GM03348 (cell line): ENCODE results near the gene RAVER1.
"Not testable (repeated sequence)": the region's sequence is repeated elsewhere in the genome, so short reads cannot be mapped to it uniquely, and the experiment has no call there.

Experiments used
- DNase-seq: peaks from one replicate; pipeline ENCODE4 v3.0.0; 2012; ENCODE audit warnings: low spot score

Gene RAVER1, protein sequence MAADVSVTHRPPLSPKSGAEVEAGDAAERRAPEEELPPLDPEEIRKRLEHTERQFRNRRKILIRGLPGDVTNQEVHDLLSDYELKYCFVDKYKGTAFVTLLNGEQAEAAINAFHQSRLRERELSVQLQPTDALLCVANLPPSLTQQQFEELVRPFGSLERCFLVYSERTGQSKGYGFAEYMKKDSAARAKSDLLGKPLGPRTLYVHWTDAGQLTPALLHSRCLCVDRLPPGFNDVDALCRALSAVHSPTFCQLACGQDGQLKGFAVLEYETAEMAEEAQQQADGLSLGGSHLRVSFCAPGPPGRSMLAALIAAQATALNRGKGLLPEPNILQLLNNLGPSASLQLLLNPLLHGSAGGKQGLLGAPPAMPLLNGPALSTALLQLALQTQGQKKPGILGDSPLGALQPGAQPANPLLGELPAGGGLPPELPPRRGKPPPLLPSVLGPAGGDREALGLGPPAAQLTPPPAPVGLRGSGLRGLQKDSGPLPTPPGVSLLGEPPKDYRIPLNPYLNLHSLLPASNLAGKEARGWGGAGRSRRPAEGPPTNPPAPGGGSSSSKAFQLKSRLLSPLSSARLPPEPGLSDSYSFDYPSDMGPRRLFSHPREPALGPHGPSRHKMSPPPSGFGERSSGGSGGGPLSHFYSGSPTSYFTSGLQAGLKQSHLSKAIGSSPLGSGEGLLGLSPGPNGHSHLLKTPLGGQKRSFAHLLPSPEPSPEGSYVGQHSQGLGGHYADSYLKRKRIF

GRCh38 chr19:10332965-10333757 lies at the start of gene RAVER1:
RAVER1 (minus strand) TSS chr19:10333529; CDS start chr19:10333507, 22 bp downstream.
- peak; percentile 99 for DNase-seq

- not testable (repeated sequence) for DNase-seq
Observed at GRCh38 chr19:10383223-10383499, 49.8 kb upstream of the RAVER1 start.

- DNase-seq: peak; percentile 100
Observed at GRCh38 chr19:10380313-10381102, 47.2 kb upstream of the RAVER1 start, which contains the start of gene TYK2. TYK2 (minus strand) TSS chr19:10380572; CDS start chr19:10378406, 2,166 bp downstream.

GRCh38 chr19:10379880-10380312 lies 46.6 kb upstream of the RAVER1 start:
- peak; percentile 34 for DNase-seq

DNA sequence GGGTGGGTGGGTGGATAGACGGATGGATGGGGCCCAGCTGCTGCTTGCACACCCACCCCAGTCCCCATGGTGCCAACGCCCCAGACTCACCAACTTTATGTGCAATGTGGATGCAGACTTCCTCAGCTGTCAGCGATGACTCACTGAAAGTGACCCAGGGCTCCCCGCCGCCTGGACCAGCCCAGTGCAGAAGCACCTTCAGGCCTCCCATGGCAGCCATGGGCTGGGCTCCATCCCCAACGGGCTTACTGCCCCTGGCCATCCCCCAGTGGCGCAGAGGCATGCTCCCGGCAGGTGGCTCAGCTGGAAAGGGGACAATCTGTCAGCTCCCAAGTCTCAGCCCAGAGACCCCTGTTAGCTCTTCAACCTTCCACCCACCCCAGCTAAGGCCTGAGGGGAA lies 44.8 kb upstream of the RAVER1 start:
- DNase-seq: no peak

- not testable (repeated sequence) for DNase-seq
Observed at GRCh38 chr19:10377140-10377640, 43.9 kb upstream of the RAVER1 start.

DNA sequence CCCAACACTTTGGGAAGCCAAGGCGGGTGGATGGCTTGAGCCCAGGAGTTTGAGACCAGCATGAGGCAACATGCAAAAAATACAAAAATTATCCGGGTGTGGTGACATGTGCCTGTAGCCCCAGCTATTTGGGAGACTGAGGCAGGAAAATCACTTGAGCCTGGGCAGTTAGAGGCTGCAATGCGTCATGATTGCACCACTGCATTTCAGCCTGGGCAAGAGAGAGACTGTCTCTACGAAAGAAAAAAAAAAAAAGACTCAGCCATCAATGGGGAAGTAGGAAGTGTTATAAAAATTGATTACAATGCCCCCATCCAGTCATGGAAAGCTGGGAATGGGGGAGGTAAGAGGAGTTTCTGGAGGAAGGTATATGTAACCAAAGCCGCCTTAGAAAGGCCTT lies 41.6 kb upstream of the RAVER1 start:
- DNase-seq: no peak

DNA sequence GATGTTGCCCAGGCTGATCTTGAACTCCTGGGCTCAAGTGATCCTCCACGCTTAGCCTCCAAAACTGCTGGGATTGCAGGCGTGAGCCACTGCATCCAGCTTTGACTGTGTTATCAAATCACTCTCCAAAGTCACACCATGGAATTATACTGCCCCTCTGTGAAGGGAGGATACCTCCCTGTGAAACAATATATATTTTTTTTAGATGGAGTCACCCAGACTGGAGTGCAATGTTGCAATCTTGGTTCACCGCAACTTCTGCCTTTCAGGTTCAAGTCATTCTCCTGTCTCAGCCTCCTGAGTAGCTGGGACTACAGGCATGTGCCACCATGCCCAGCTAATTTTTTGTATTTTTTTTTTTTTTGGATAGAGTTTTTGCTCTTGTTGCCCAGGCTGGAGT lies 39.4 kb upstream of the RAVER1 start:
- DNase-seq: no peak

GRCh38 chr19:10368101-10368803 lies 34.9 kb upstream of the RAVER1 start:
- DNase-seq: no peak

- DNase-seq: not testable (repeated sequence)
Observed at GRCh38 chr19:10366950-10367512, 33.7 kb upstream of the RAVER1 start.

DNA sequence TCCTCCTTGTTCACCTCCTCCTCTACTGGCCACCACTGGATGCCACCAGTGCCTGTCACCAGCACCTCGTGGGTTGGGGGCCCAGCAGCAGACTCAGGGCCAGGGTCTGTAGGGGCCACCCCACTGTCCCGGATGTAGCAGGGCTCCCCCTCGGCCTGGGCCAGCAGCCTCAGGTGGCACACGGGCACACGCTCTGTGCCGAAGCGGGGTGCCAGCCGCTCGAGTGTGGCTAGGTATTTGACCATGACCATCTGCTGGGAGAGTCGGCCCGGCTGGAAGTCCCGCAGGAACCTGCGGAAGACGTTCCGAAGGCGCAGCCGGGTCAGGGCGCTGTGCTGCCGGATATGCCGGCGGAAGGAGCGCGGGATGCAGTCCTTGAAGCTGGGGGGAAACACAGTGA lies 32.2 kb upstream of the RAVER1 start:
- no peak for DNase-seq

- no peak for DNase-seq
Observed at GRCh38 chr19:10364644-10365043, 31.3 kb upstream of the RAVER1 start.

- no peak for DNase-seq
Observed at GRCh38 chr19:10363789-10364281, 30.5 kb upstream of the RAVER1 start.

GRCh38 chr19:10362259-10362658 lies 28.9 kb upstream of the RAVER1 start:
- no peak for DNase-seq

GRCh38 chr19:10361569-10362011 lies 28.3 kb upstream of the RAVER1 start:
- DNase-seq: no peak

DNA sequence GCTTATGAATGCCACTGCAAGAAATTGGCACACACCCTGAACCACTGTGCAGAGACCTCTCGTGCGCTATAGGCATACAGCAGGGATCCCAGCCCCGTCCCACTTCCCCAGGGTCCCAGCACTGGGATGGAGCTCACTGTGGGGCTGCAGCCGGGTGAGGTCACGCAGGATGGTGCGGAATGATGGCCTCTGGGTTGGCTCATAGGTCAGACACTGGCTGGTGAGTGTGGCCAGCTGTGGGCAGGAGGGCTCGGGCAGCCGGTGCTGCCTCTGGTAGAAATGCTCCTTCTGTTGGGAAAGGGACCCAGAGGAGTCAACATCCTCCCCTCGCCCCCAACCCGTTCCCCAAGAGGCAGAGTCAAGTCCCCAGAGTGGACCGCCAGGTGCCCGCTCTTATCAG lies 23.1 kb upstream of the RAVER1 start:
- no peak for DNase-seq

- peak; percentile 49 for DNase-seq
Observed at GRCh38 chr19:10353793-10354391, 20.6 kb upstream of the RAVER1 start.

DNA sequence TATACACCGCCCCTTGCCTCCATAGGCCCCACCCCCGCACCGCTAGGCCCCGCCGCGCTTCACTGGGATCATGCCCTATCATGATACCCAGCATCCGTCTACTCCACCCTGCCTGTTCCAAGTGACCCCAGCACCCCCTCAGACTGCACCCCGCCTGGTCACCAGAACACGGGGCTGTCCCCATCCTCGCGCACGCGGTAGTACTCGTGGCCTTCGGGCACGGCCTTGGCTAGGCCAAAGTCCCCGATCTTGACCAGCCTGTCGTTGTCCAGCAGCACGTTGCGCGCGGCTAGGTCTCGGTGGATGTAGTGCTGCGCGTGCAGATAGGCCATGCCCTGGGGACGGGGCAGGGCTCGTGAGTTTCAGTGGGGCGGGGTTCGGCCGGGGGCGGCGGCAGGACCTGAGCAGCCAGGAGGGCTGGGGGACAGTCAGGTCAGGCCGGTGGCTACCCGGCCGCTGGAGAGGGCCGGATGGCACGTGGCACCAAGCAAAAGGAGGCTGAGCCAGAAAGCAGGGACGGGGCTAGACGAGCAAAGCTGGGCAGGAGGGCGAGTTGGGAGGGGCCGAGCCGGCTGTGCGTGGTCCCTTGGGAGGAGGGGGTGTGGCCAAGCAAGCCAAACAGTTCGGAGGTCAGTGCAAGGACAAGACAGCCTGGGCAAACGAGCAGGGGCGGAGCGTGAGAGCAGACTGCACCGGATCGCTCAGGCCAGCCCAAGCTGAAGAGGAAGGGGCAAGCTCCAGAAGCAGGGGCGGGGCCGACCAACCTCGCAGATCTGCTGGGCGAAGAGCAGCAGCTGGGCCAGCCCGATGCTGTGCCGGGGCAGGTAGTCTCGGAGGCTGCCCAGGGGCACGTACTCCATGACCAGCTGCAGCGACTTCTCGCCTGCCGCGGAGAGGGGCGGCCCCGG lies 19.7 kb upstream of the RAVER1 start:
- no peak for DNase-seq

GRCh38 chr19:10346509-10346908 lies 13.2 kb upstream of the RAVER1 start:
- DNase-seq: no peak
